T follicular helper cell (primary cell): ENCODE results near the gene CDC34.

Source experiments
- DNase-seq: peaks from one replicate; pipeline ENCODE4 v3.0.0-alpha.2; 2020; ENCODE audit warnings: low read depth

The CDC34 gene

DNA sequence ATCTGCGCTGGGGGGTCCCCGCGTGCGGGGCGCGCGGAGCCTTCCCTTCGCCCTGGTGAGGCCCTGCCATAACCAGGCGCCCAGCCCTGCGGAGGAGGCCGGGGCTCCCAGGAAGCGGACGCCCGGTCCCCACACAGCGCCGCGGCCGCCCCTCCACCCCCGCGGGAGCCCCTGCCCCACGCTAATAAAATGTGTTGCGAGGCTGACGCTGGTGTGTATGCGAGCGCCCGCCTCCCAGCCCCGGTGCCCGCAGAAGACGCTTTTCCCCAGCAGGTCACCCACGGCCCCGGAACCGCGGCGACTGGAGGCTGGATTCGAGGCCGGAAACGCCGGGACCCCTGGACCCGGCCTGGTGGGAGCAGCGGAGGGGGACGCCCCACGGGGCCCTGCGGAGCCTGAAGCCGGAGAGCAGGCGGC, 12.1 kb upstream of the CDC34 start:
- no peak for DNase-seq

DNA sequence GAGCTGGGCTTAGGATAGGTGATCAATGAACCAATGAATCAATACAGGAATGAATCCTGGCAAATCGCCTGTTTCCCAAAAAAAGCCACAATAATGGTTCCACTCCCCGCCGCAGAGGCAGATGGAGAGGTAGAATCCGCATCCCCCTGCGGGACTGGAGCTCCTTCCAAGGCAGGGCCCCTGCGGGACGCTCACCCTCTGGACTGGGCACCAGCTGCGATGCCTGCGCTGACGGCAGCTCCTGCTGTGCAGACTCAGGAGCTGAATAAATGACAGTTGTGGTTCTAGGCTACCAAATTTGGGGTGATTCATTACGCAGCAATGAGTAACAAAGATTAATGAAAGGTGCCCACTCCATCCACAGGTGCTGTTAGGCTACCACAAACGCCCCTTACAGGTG, 8.8 kb upstream of the CDC34 start:
- no peak for DNase-seq

DNA sequence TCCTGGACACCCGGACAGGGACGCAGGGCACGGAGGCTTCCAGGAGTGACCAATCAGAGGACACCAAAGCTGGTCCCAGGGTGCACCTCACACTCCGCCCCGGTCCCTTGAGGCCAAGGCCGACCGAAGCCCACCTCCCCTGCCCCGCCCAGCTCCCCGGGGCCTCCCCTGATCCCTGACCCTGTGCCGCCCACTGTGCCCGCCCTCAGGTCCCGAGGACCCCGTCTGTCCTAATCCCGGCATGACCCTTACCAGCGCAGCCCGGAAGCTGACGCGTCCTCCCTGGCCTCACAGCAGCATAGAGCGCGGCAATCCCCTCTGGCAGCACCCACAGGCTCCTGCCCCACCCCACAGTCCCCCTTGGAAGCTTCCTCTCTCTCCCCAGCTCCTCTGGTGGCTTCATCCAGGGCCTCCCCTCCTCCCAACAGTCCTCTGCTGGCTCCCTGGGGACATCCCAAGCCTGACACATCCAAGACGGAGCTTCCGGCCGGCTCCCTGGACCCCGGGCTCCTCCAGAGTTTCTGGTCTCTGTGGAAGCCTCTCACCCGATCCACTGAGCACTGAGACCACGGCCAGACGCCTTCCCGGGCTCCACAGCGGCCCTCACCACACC, 7.4 kb upstream of the CDC34 start:
- no peak for DNase-seq

DNA sequence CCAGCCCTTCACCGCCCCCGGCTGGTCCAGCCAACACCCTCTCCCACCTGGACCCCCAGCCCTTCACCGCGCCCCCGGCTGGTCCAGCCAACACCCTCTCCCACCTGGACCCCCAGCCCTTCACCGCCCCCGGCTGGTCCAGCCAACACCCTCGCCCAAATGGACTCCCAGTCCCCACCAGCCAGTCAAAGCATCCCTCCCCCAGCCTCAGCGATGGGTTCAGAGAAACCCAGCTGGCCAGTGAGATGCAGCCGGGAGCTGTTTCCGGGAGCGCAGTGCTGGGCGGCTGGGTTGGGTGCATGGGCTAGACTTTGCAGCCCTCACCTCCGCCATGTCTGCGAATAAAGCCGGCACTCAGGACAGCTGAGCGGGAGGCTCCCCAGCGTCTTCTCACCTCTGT, 6.5 kb upstream of the CDC34 start:
- DNase-seq, result no peak

DNA sequence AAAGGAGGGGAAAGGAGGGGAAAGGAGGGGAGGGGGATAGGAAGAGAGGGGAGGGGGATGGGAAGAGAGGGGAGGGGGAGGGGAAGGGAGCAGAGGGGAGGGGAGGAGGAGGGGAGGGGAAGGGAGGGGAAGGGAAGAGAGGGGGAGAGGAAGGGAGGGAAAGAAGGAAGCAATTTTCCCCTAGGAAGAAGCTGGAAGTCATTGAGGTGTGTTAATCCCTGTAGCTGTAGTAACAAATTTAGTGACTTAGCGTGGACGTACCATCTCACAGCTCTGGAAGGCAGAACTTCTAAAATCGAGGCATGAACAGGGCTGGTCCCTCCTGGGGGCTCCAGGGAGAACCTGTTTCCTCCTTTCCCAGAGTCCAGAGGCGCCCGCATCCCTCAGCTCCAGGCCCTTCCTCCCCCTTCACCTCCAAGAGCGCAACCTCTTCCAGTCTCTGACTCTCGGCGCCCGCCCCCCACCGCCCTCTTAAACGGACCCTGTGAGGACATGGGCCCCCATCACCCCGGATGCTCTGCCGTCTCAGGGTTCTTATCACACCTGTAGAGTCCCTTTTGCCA, 5.6 kb upstream of the CDC34 start:
- DNase-seq, result no peak

DNA sequence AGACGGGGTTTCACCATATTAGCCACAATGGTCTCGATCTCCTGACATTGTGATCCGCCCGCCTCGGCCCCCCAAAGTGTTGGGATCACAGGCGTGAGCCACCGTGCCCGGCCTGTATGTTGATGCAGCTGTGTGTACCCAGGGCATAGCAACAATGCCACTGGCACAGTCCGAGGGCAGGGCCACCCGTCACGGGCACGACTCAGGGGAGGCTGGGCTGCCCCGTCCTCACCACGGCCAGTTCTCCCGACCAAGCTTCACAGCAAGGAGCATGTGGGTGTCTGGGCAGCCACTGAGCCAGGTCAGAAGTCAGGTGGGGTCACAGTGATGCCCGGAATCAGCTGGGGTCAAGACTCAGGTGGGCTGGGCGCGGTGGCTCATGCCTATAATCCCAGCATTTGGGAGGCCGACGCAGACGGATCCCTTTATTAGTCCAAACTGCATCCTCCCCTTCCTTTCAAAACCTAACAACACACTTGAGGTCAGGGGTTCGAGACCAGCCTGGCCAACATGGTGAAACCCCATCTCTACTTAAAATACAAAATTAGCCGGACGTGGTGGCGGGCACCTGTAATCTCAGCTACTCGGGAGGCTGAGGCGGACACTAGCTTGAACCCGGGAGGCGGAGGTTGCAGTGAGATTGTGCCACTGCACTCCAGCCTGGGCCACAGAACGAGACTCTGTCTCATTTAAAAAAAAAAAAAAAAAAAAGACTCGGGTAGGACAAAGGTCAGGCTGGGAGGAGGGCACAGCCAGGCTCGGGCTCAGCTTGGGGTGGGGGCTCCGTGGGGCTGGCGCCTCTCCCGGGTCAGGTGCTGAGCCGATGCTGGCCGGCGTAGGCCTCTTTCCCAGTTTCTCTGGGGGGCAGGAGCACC, 1.2 kb upstream of the CDC34 start:
- DNase-seq, result no peak

DNA sequence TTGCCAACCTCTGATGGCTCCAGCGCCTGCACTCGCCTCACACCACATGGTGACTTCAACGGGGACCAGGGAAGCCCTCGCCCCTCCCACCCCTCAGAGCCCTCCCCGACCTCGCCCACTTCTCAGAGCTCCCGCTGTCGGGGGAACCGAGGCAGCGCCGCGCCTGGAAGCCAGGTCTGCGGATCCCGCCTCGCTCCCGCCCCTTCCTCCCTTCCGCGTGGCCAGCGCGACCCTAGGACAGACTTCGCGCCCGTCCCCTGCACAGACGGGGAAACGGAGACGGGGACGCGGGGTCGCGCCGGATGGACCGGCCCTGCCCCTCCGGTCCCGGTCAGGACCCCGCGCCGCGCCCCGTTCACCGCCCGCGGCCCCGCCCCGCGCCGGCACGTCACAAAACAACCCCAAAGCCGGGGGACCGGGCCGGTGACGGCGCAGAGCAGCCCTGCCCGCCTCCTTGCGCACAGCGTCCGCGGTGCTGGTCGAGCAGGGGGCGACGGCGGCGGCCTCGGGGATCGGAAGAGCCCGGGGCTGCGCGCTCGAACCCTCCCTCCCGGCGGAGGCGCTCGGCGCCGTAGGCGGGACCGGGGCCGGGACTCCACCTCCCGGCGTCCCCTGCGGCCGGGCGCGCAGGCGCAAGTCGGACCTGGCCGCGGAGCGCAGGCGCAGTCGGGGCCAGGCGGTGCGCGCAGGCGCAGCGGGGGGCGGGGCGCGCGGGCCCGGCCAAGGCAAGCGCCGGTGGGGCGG, 379 bp upstream of the CDC34 start:
- DNase-seq, result peak; percentile 83

DNA sequence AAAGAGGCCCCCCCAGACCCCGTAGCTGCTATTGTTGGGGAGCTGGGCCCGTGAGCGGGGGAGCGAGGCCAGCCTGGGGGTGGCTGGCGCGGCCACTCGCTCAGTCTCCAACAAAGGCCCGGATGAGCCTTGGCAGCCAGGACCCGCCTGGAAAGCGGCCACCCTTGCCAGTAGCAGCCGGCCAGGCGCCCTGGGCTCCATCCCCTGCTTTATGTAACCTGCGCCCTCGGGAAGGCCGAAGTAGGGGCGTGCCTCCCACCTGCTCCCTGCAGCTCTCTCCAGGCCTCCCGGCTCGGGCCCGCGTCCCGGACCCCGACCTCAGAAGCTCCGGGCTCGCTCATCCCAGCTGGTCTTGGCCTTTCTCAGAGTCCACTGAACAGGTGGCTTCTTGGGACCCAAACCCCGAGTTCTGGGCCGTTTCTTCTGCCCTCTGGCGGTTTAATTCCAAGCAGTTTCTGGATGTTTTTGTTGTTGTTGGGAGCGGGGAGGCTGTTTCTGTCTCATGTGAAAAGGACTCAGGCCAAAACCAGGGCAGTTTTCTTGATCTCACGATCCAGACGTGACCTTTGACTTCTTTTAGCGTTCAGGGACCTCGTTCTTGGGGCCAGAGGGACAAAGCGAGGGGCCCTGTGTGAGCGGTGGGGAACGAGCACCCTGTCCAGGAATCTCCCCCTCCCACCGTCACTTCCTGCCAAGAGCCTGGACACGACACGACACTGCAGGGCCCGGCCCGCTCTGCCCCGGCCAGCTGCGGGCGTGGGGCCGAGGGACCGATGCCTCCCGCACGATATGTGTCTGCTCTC, 1.2 kb downstream of the CDC34 start:
- DNase-seq, result peak; percentile 40

DNA sequence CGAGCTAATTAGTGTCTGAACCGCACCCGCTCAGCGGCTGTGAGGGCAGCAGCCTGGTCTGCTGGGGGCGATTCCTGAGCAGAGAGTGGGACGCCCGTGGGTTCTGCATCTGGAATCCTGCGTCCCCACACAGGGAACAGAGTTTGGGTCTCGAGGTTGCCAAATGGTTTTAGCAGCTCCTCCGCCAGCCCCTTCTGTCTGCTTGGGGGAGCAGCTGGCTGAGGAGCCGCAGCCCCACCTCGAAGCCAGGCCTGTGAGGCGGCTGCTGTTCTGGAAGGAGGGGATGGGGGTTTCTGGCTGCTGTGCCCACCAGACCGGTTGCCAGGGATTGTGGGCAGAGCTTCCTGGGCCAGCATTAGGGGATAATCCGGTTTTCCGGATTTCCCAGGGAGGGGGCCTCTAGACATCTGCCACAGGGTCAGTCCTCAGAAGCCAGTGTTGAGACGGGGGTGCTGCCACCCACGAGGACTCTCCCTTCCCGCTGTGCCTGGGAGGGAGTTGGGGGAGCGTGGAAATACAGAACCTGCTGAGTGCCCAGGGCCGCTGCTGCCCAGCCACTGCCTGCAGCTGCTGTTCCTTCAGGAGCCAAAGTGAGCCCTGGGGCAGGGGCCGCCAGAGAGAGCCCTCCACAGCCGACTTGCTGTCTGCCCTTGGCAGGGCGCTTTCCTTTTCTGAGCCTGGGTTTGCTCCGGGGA, 2.0 kb downstream of the CDC34 start:
- no peak for DNase-seq

DNA sequence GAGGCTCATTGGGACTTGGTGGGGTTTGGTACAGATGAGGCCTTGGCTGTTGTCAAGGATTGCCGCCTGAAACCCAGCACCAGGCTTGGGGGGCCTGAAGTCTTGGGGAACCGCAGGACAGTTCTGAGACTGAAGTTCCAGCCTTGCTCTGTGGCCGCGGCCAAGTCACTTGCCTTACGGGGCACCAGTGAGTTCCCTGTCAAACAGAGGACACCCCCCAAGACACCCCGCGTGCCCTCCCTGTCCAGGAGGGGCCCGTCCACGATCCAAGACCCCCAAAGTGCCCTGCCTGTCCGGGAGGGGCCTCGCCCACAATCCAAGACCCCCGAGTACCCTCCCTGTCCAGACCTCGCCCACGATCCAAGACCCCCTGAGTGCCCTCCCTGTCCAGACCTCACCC, 2.5 kb downstream of the CDC34 start:
- no peak for DNase-seq

DNA sequence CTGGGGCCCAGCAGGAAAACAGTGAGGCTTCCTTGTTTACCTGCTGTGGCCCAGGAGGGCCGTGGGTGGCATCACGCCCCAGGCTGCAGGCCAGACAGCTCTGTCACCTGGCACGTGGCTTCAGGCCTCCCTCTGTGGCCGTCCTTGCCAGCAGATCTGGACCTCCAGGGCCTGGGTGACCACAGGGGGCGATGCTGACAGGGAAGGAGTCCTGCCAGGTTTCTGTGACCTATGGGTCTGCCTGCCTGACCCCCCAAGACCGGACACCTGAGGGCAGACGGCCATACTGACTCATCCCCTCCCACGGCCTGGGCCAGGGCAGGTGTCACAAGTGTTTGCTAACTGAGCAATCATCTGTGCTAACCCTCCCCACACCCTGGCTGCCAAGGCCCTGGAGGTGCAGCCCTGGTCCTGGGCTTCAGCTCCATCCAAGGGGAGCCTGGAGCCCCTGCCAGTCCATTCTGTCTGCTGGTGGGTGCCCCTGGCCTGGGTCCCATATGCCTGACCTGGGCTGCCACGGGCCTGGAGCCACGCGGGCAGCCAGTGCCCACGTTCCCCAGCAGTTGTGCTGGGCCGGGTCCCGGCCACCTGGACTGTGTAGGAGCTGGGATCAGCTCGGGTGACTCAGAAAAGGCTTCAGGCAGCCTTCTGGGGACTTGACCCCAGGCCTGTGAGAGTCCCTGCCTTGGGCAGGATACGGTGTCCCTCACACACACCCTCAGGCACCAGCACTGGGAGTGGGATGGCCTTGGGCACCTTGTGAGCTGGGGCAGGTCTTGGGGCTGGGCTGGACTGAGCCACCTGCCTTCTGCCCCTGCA, 3.7 kb downstream of the CDC34 start:
- no peak for DNase-seq

DNA sequence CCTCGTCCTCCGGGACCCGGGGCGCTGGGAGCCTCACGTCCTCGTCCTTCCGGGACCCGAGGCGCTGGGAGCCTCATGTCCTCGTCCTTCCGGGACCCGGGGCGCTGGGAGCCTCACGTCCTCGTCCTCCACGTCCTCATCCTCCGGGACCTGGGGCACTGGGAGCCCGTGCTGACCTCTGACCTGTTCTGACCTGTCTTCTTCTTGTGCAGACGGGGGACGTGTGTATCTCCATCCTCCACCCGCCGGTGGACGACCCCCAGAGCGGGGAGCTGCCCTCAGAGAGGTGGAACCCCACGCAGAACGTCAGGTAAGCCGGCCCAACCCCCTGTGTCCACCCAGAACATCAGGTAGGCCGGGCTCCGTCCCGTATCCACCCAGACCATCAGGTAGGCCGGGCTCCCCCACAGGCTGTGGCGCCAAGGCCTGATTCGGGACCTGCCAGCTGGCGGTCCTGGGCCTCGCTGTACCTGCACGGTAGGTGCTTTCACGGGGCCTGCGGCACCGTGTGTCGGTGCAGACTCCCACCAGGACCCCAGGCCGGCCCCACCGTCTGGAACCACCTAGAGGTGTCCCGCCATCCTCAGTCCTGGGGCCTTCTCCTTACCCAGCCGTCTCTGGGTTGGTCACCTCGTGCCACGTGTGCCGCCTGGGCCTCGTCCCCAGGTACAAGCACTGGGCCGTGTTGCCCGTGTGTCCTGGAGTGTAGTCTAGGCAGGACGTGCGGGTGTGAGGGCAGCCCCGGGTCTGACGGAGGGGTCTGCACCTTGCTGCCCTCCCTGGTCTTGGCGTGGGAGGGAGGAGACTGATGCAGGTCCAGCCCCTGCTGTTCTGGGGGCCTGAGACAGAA, 4.7 kb downstream of the CDC34 start:
- DNase-seq, result no peak

DNA sequence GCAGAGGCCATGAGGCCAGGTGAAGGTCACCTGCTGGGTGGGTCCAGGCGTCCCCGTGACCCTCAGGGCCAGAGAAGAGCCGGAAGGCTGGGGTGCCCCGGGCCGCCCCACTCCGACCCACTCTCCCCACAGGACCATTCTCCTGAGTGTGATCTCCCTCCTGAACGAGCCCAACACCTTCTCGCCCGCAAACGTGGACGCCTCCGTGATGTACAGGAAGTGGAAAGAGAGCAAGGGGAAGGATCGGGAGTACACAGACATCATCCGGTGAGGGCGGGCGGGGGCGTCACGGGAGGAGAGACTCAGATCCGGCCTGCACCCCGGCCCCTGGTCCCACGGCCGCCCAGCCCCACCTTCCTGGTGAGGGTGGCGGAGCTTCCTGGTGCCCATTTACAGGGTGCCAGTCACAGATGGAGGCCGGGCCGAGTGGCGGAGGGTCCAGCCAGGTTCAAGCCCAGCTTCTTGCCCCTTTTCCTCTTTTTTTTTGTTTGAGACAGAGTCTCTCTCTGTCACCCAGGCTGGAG, 5.4 kb downstream of the CDC34 start:
- no peak for DNase-seq

DNA sequence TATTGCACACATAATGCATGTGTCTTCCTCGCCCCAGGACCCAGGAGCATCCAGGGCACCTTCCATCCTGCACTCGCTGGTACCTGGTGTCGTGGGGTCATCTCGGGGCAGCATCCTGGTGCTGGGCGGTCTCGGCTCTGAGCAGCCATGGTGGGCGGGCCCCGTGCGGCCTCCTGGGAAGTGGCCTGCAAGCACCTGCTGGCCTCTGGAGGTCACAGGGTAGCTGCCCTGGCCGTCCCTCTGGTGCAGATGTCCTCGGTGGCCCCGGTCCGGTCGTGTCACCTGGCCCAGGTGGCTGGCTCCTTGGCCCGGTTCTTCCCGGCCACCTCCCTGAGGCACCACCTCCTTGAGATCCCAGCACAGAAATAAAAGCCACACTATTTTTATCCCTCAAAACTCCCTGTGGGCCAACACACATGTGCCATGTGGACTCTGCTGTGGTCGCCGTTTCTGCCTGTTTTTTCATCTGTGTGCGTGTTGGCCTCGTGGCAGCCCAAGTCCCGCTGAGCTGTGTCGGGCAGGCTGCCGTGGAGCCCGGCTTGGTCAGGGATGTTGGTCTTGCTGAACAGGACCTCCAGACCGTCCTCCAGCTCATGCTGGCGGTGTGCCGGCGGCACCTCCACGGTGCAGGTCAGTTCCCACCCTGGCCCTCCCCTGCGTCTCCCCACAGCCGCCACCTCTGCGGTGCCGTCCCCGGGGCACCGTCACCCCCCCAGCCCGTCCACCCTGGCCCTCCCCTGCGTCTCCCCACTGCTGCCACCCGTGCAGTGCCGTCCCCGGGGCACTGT, 7.3 kb downstream of the CDC34 start:
- no peak for DNase-seq

DNA sequence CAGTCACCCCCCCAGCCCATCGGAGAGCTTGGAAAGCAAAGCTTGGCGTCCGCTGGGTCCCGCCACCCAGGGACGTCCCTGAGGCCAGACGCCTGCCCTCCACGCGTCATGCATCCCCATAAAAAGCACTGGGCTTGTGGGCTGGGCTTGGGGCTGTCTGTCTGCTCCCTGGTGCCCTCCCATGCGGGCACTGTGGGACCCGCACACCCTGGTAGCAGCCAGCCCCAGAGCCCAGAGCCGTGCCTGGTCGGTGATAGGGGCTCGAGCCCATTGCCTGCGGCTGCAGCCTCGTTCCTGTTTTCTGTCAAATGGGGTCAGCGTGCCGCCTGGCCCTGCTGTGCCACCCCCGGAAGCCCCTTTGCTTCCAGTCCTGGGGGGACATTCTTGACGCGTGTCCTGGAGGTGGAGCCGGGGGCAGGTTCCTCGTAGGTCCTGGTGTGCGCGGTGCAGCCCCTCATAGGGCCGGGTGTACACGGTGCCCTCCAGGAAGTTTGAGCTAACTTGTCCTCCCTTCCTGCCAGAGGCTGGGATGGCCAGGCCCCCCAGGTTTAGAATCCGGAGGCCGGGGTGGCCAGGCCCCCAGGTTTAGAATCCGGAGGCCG, 8.0 kb downstream of the CDC34 start:
- no peak for DNase-seq

DNA sequence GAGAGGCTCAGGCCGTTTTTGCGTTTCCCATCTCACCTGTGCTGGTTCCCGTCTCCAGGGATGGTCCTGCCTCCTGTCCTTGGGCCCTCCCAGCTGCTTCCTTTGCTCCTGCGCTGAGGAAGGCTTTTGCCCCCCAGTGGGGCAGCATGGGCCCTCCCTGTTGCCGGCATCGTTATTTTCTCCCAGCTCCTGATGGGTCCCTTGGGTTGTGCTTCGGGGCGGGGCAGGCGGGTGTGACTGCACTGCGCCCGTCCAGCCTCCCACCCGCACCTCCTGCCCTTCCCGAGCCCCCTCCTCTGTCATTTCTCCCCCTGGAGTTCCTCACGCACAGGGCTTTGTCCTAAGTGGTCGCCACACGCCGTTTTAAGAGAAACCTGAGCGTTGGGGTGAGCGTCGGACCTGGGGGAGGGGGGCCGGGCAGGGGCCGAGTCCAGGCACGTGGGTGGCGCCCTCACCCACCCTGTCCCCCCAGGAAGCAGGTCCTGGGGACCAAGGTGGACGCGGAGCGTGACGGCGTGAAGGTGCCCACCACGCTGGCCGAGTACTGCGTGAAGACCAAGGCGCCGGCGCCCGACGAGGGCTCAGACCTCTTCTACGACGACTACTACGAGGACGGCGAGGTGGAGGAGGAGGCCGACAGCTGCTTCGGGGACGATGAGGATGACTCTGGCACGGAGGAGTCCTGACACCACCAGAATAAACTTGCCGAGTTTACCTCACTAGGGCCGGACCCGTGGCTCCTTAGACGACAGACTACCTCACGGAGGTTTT, 9.5 kb downstream of the CDC34 start:
- DNase-seq, result no peak

DNA sequence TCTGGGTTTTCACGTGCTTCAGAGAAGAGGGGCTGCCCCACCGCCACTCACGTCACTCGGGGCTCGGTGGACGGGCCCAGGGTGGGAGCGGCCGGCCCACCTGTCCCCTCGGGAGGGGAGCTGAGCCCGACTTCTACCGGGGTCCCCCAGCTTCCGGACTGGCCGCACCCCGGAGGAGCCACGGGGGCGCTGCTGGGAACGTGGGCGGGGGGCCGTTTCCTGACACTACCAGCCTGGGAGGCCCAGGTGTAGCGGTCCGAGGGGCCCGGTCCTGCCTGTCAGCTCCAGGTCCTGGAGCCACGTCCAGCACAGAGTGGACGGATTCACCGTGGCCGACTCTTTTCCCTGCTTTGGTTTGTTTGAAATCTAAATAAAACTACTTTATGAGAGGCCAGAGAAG, 10.1 kb downstream of the CDC34 start:
- no peak for DNase-seq
